ENCODE measurements around the gene STK25.

Gene STK25

GRCh38 chr2:241494311-241494908 lies 14.0 kb downstream of the STK25 start:
- DNase-seq (ENCODE audit: low read depth in 2 of 2) = no peak

- DNase-seq (ENCODE audit: low read depth in 2 of 2) = no peak
Observed at GRCh38 chr2:241493092-241493491, 15.3 kb downstream of the STK25 start.

GRCh38 chr2:241492174-241492565 lies 16.2 kb downstream of the STK25 start:
- DNase-seq (ENCODE audit: low read depth in 2 of 2) = no peak

GRCh38 chr2:241491549-241492173 lies 16.7 kb downstream of the STK25 start:
- DNase-seq (ENCODE audit: low read depth in 2 of 2) = no peak

GRCh38 chr2:241490825-241491506 lies 17.4 kb downstream of the STK25 start:
- DNase-seq (ENCODE audit: low read depth in 2 of 2) = no peak

- DNase-seq (ENCODE audit: low read depth in 2 of 2) = no peak
Observed at GRCh38 chr2:241489733-241490680, 18.4 kb downstream of the STK25 start.

- DNase-seq (ENCODE audit: low read depth in 2 of 2) = no peak
Observed at GRCh38 chr2:241489088-241489487, 19.3 kb downstream of the STK25 start.

- no peak for DNase-seq (ENCODE audit: low read depth in 2 of 2)
Observed at GRCh38 chr2:241485172-241485911, 23.0 kb downstream of the STK25 start.

GRCh38 chr2:241483305-241483704 lies 25.1 kb downstream of the STK25 start:
- no peak for DNase-seq (ENCODE audit: low read depth in 2 of 2)

- DNase-seq (ENCODE audit: low read depth in 2 of 2) = no peak
Observed at GRCh38 chr2:241482126-241482955, 26.0 kb downstream of the STK25 start.

GRCh38 chr2:241481687-241482086 lies 26.7 kb downstream of the STK25 start:
- no peak for DNase-seq (ENCODE audit: low read depth in 2 of 2)

- DNase-seq (ENCODE audit: low read depth in 2 of 2) = no peak
Observed at GRCh38 chr2:241479026-241479898, 29.1 kb downstream of the STK25 start.

- DNase-seq (ENCODE audit: low read depth in 2 of 2) = no peak
Observed at GRCh38 chr2:241478166-241478565, 30.2 kb downstream of the STK25 start.

GRCh38 chr2:241475267-241475666 lies 33.1 kb downstream of the STK25 start:
- DNase-seq (ENCODE audit: low read depth in 2 of 2) = no peak

GRCh38 chr2:241473399-241473798 lies 35.0 kb downstream of the STK25 start:
- DNase-seq (ENCODE audit: low read depth in 2 of 2) = no peak

GRCh38 chr2:241469746-241470145 lies 38.6 kb downstream of the STK25 start:
- DNase-seq (ENCODE audit: low read depth in 2 of 2) = no peak

GRCh38 chr2:241468476-241468781 lies 40.0 kb downstream of the STK25 start:
- DNase-seq (ENCODE audit: low read depth in 2 of 2) = no peak

GRCh38 chr2:241467777-241468475 lies 40.5 kb downstream of the STK25 start:
- DNase-seq (ENCODE audit: low read depth in 2 of 2) = no peak

GRCh38 chr2:241466230-241466629 lies 42.2 kb downstream of the STK25 start:
- DNase-seq (ENCODE audit: low read depth in 2 of 2) = no peak

Measured in stimulated activated CD4-positive, alpha-beta T cell treated with anti-CD3 and anti-CD28 coated beads, Interleukin-1b, Interleukin-23, amount 100 ng/mL, for 1 hour (primary cell).